Stimulated activated CD4-positive, alpha-beta T cell treated with anti-CD3 and anti-CD28 coated beads, Interleukin-15, amount 100 ng/mL, for 24 hours (primary cell): ENCODE data around the gene ZSWIM3.
"Not testable (repeated sequence)": the region's sequence is repeated elsewhere in the genome, so short reads cannot be mapped to it uniquely, and the experiment has no call there.

Source experiments
- DNase-seq: peaks from one replicate; pipeline ENCODE4 v3.0.0-alpha.2; 2020

Gene ZSWIM3

DNA sequence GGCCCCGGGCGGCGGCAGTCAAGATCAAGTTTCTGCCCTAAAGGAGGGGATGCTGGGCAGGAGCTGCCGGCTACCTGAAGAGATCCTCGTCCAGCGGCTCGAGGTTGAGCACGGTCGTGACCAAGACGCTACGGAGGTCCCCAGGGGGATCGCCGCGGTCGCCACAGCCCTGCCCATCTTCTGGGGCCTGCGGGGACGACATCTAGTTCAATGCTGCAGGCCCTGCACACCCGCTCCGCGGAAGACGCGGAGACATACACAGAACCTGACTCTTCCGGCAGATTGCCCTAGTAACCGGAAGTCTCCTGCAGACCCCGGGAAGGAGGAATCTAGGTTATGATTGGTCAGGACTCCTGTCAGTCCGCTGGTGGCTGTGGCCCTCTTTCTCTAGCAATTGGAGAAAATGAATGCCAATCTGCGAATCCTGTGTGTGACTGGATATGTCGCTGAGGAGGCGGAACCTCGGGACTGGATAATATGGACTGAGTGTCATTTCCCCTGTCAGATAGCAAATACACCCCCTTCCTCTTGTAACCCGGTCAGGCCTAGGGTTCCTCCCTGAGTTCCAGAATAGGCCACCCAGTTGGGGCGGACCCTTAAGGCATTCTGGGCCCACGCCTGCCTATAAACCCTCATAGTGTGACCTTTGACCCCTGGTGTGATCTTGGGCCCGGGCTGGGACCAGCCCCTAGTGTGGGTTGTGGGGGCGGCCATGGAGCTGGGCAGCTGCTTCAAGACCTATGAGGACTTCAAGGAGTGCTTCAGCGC lies at the start of gene ZSWIM3, which contains the start of gene ACOT8:
TSS of gene ZSWIM3 (plus strand) at position 501 of the 768 bp plus-strand sequence. CDS start at position 713, 212 bp downstream.
TSS of gene ACOT8 (minus strand) at position 279 of the 768 bp plus-strand sequence. CDS start at position 202, 77 bp downstream.
- peak; percentile 94 for DNase-seq

DNA sequence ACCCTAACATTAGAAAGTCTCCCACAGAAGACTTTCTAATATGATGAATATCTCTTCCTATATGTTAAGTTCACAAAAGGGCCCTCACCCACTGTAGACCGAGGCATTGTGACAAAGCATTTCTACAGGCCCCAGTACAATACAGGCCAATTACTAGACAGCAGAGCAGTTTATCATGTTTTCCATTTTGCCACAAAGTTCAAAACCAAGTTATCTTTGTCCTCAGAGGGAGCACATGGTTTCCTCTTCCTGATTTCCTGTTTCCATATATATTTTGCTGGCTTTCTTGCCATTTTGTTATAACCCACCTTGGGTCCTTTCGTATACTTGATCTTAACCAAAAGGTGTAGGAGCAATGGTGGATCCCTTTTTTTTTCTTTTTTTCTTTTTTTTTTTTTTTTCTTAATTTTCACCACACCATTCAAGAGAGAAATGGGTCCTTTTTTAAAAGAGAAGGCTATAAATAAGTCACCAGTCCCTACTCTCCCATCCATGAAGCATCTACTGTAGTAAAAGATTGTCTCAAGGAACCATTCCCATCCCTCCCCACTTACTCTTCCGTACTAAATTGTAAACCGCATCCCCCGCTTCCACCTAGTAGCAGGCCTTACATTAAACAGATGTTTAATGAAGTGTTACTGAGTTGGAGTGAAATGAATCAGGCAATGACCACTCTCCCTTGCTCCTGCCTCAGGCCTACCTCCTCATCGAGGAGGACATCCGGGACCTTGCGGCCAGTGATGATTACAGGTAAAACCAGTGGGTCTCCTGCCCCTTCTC lies 47.0 kb upstream of the ZSWIM3 start:
- DNase-seq: no peak

DNA sequence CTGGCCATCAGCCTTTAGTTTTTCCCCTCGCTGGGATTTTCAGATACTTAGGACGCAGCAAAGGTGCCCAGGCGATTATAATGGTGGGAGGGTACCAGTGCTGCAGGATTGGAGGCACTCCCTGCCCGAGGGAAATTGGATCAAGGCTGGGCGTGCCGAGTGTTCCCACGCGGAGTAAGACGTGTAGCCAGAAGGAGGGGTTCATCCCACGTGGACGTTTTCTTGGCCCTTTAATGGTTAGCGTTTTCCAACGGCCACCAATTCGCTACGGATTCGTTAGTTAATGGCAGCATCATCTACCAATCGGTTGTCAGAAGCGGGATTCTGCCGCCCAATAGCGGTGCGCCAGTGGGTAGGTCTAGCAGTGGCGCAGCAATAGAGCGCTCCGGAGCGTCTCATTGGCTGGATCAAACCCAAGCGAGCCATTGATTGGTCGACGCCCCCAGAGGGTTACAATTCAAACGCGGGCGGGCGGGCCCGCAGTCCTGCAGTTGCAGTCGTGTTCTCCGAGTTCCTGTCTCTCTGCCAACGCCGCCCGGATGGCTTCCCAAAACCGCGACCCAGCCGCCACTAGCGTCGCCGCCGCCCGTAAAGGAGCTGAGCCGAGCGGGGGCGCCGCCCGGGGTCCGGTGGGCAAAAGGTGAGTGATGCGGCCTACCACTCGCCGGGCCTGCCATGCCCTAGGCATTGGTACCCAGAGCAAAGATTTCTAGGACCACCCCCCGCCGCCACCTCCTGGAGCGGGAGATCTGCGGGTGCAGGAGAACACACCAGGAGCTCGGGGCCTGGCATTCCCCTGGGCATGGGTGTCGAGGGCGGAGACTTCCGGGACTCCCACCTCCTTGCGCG lies 45.0 kb upstream of the ZSWIM3 start, which contains the start of gene UBE2C:
TSS of gene UBE2C (plus strand) at position 488 of the 849 bp plus-strand sequence. CDS start at position 540, 52 bp downstream.
- peak; percentile 96 for DNase-seq

DNA sequence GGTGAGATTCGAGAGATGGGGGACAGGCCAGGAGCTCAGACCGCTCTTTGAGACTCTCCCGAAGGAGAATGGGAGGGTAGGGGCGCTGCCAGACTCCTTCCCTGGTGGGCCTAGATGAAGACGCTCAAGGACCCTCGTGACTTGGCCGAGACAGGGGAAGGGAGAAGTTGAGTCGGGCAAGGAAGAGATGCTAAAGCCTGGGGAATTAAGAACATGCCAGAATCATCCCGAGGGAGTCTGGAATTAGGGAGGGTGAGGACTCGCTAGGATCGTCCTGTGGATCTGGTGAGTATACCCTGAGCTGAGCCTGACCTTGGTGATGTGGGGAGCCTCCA lies 44.4 kb upstream of the ZSWIM3 start:
- DNase-seq: no peak

DNA sequence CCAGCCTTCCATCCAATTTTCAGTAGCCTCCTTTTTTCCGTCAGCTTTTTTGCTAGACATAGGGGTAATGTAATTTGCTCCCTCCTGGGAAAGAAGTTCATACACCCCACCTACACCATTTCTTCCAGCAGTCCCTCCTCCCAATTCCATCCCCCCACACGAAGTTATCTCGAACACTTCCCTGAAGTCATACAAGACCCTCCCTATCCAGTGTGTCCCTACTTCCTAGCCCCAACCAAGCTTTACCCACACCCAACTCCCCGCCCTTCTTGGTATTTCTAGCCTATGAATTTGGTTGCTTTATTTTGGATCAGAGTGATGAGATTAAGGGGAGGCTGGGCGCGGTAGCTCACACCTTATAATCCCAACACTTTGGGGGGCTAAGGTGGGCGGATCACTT lies 43.9 kb upstream of the ZSWIM3 start:
- no peak for DNase-seq

DNA sequence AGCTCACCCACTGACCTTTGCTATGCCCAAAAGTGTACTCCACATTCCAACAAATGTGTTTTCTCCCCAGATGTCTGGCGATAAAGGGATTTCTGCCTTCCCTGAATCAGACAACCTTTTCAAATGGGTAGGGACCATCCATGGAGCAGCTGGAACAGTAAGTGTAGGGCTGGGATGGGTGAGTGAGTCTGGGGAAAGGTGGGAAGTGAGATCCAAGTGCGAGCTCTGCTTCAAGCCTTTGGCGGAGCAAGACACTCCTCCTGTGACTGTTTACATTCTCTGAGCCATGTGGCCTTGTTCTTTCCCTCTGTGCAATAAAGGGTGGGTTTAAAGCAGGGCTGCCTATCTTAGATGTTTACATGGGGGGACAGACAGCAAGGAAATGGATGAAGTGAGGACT lies 43.1 kb upstream of the ZSWIM3 start:
- DNase-seq: no peak

DNA sequence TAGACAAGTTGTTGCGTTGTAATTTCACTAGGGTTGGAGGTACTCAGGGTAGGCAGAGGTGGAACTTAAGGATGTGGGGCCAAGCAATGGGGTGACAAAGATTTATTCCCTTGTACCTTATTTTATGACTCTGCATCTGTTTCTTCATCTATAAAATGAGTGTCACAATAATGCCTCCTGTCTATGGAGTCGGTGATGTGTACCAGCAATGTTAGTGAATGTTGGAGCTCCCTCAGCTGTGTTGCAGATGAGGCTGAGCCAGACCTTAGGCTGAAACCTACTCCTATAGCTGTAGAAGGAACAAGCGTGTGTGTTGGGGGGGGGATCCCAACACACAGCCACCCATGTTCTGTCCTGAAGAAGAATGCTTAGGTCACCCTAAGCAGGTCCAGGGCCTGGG lies 40.5 kb upstream of the ZSWIM3 start:
- DNase-seq: no peak

DNA sequence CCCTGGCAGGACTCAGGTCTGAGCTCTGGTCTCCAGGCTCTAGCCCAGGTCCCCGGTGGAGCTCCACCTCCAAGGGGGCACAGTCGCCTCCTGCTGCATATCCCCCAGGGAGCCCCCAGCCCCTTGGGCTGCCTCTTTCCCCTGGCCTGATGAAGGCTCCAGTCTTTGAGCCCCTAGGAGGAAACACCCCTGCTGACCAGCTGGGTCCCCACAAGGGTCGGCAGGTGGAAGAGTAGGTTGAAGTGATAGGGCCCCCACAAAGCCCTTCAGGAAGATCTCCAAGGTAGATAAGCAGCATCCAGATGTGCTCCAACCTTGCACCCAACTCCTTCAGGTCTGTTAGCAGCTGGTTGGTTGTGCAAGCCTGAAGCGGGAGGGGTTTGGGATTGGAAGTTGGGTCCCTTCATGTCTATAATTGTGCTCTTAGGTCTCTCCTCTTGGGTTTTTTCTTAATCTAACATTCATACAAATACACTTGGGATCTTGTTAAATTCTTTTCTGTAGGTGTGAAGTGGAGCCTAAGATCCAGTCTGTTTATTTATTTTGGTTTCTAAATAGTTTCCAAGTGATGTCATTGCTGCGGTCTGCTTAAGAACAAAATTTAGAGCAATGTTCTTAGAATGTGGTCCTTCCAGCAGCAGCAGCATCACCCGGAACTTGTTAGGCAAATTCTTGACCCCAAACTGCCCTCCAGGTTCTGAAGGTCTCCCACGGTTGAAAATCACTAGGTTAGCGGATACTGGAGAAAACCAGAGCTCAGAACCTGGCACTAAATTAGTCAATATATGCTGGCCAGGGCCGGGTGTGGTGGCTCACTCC lies 39.8 kb upstream of the ZSWIM3 start:
- no peak for DNase-seq

DNA sequence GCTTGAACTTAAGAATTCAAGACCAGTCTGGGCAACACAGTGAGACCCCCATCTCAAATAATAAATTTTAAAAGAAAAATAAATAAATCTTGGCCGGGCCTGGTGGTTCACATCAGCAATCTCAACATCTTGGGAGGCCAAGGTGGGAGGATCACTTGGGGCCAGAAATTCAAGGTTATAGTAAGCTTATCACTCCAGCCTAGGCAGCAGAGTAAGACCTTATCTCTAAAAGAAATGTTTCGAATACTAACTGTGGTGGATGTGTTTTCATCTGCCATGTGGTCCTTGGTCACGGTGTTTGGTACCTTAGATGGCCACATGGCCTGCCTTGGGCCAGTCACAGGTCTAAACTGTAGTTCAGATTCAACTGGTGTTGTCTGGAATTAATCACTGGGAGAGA lies 39.2 kb upstream of the ZSWIM3 start:
- no peak for DNase-seq

DNA sequence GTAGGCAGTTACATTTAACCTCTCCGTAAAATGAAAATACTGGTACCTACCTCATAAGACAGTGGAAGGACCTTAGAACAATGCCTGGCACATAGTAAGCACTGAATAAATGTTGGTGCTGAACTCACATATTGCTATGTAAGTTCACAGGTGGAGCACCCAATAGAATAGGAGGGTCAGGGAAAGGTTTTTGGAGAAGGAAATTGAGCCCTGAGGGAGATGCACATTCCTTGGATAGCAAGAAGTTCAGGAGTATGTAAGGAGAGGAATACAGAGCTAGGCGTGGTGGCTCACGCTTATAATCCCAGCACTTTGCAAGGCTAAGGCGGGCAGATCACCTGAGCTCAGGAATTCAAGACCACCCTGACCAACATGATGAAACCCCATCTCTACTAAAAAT lies 37.9 kb upstream of the ZSWIM3 start:
- no peak for DNase-seq

DNA sequence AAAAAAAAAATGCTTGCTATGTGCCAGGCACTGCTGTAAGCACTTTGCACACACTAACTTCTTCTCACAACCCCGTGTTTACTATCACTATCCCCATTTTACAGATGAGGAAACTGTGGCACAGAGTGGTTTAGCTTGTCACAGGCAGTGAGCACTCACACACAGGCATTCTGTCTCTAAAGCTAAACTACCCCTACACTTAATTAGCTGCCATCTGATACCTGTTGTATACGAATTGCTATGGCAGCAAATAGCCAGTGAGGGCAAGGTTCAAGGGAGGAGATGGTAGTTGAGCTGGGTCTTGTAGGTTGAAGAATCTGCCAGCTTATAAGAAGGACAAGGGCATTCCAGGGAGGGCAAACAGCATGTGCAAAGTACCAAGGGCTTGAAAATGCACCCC lies 35.5 kb upstream of the ZSWIM3 start:
- DNase-seq: no peak

DNA sequence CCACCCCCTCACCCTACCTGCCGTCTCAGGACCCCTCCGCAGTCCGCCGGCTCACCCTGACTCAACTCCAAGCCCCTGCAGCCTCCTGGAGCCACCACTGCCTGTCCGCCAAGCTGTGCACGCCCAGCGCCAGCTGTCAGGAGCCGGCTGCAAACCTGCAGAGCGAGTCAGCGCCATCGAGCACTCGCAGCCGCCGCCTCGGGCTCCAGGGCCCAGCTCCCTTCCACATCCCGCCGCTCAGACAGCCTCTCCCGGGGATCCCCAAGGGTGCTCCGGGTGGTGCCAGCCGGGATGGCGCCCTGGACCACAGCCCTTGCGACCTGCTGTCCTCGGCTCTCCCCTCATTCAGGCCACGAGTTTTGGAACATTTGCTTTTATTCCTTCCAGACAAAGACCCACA lies 34.6 kb upstream of the ZSWIM3 start:
- no peak for DNase-seq

DNA sequence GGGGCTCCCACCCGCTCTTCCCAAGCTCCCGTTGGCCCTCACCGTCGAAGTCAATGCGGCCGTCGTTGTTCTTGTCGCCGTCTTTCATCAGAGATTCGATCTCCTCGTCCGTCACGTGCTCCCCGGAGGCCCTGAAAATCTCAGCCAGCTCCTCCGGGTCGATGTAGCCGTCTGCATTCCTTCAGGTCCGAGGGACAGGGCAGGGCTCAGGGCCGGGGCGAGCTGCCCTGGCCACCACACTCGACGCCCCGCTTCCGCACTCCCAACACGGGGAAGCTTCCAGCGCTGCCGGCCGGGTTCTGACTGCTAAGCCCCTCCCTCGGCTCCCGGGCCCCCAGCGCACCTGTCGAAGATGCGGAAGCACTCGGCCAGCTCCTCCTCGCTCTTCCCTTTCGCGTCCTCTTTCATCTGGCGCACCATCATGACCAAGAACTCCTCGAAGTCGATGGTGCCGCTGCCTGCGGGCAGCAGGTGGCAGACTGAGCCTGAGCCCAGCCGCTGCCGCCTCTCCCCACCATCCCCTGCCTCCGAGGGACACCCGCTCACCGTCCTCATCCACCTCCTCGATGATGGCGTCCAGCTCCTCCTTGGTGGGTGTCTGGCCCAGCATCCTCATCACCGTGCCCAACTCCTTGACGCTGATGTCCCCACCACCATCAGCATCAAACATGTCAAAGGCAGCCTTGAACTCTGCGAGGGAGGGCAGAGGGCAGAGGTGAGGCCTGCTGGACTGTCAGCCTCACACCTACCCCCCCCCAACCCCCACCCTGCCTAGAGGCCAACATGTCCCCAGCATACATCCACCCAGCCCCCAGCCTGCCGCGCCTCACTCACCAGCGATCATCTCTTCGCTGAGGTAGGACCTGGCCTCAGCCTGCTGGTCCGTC lies 33.2 kb upstream of the ZSWIM3 start:
- peak; percentile 67 for DNase-seq

DNA sequence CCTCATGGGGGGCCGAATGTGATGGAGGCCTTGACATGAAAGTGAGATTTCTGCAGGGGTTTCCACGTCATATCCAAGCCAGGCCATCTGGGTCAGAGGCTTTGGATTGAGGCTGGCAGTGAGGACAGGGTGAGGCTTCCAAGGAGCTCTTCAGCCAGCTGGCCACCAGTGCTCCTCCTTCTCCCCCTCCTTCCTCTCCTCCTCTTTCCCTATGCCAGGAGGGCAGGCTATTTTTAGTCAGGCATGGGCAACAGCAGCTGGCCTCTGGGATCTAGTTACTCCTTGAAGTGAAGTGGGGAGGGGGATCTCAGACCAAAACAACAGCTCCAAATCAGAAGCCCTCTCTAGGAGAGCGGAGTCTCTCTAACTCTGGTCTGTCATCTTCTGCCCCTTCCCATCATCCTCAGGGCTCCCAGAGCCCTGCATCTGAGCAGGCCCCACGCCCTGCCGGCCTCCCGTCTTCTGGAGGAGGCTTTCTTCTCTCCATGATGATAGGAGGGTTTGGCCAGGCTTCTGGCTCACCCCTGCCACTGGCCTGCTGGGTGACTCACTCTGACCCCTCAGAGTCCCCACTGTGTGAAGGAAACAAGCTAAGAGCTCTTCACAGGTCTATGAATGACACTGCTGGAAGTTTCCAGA lies 30.9 kb upstream of the ZSWIM3 start:
- no peak for DNase-seq

DNA sequence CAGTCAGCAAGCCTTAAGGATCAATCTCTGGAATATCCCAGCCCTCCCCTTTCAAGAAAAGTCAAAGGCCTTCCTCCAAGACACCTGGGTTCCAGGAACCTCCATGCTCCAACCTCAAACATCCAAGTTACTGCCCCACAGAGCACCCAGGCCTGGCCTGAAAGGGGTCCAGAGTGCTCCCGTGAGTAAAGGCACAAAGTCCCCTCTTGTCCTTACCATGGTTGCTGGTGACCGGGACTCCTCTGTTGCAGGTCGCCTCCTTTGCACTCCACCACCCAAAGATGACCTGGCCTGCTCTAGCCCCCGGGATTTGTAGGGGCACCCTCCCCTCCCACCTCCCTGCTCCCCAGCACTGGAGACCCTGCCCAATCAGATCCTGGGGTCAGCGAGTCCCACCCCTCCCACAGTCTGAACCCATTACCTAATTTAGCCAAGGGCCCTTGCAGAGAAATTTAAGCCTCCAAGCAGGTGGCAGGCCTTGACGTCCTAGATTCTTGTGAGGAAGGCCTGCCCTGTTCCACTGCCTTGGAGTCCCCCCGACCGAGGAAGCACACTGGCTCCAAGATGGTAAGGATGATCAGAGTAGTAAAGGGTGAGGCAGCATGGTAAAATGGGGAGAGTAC lies 30.3 kb upstream of the ZSWIM3 start, which contains the start of gene TNNC2:
TSS of gene TNNC2 (minus strand) at position 283 of the 623 bp plus-strand sequence. CDS start at position 219, 64 bp downstream.
- DNase-seq: no peak

DNA sequence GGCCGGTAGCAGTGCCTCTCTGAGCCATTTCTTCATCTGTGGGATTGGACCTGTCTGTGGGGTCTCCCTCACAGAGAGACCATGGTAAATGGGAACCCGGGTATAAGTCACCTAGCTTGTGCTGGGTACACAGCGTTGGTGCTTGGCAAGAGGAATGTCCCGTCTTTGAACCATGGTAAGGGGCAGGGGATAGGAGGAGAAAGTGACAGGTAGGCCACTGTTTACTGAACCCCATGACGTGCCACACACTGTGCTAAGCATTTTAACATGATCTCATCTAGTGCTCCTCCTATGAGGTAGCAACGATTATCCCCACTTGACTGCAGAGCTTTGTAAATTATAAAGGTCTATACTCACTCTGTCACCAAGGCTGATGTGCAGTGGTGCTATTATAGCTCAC lies 29.7 kb upstream of the ZSWIM3 start:
- DNase-seq: no peak

DNA sequence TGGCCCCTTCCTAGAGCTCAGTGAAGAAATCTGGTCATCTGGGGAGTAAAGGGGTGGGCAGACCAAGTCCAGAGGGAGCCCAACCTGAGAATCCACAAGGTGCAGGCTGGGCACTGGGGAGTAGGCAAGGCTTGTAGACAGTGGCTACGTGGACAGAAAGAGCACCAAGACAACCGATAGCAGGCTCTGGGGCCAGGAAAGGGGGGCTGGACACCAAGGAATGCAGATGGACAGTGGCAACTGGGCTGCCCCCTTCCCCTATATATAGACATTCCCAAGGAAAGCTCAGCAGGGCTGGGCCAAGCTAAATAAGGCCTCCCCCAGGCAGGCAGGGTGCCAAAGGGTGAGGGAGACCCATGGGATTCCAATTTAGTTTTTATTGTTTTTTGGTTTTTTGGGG lies 28.8 kb upstream of the ZSWIM3 start:
- no peak for DNase-seq

DNA sequence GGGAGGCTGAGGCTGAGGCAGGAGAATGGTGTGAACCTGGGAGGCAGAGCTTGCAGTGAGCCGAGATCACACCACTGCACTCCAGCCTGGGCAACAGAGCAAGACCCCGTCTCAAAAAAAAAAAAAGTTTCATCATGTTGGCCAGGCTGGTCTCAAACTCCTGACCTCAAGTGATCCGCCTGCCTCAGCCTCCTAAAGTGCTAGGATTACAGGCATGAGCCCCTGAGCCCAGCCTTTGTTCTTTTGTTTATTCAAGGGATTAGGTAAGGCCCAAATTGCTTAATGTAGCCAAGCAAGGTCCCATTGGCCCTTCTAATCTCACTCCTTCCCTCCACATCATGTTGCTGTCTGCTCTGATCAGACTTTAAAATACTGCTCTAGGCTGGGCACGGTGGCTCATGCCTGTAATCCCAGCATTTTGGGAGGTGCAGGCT lies 27.7 kb upstream of the ZSWIM3 start:
- not testable (repeated sequence) for DNase-seq

DNA sequence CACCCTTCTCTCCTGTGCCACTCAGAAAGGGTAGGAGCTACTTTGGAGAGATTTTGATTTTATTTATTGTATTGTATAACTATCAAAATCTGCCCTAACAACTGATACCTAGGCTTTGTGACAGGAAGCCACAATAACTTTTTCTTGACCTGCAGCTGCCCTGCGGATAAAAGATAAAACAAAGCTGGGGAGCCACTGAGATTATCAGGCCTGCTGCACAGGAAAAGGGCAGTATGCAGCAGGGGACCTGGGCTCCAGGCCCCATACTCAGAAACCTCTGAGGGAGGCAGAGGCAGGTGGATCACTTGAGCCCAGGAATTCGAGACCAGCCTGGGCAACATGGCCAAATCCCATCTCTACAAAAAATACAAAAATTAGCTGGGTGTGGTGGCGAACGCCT lies 24.8 kb upstream of the ZSWIM3 start:
- DNase-seq: no peak
